OCI-M2 (cell line): ENCODE results near the gene THY1.
"Not testable (repeated sequence)": the region's sequence is repeated elsewhere in the genome, so short reads cannot be mapped to it uniquely, and the experiment has no call there.

Experiments used
- DNase-seq: peaks from one replicate; lab custom pipeline; 2025; ENCODE audit not compliant: unreplicated experiment; lab: John Stamatoyannopoulos, UW

THY1 gene

GRCh38 chr11:119418759-119419158, 4.2 kb downstream of the THY1 start:
- no peak for DNase-seq

GRCh38 chr11:119417726-119418540, 5.0 kb downstream of the THY1 start:
- no peak for DNase-seq

- no peak for DNase-seq
These were observed 6.1 kb downstream of the THY1 start for GRCh38 chr11:119416606-119417580.

GRCh38 chr11:119415966-119416365, 7.0 kb downstream of the THY1 start:
- no peak for DNase-seq

DNA sequence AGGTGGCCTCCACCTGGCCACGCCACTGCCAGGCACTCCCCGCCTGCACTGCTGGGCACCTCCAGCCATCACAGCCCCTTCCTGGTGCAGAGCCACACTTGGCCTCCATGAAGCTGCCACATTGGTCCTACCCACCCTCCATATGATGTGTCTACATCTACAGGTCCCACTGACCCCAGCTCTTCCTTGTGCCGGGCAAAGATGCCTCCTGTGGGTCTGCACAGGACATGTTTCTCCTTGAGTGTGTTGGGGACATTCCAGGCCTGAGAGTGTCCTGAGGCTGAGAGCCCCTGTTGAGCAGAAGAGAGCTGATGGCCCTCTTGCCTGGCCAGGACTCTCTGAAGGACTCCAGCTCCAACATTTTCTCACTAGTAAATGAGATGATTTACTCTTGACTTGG, 7.5 kb downstream of the THY1 start:
- DNase-seq, result no peak

- DNase-seq, result no peak
These were observed 8.2 kb downstream of the THY1 start for GRCh38 chr11:119414734-119415133.

DNA sequence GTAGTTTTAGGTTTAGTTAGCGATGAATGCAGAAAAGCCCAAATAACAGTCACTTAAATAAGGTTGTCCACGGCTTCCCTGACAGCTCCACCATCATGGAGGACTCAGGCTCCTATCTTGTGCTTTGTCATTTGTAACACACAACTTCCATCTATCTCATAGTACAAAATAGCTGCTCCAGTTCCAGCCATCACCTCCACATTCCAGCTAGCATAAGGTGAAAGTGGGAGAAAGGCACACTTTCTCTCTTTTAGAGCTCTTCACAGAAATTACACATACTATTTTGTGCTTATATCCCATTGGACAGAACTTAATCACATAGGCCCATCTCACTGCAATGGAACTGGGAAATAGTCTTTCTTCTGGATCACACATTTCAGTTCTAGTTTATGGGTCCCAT, 8.7 kb downstream of the THY1 start:
- no peak for DNase-seq

- DNase-seq, result no peak
These were observed 10.9 kb downstream of the THY1 start for GRCh38 chr11:119412072-119412471.

DNA sequence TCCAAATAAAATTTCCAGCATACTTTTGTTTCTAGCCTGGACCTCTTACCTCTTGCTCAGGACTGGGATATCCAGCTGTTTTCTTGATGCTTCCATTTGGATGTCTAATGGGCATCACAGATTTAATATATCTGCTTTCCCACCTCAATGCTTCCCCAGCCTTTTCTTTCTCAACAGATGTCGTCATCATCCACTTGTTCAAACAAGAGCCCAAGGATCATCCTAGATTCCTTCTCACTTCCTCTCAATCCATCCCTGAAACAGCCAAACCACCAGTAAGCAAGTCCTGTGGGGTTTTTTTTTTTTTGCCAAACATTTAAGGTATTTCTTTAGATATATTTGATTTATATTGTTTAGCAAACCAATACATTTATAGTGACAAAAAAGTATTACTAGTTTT, 12.5 kb downstream of the THY1 start:
- no peak for DNase-seq

- DNase-seq, result no peak
These were observed 13.2 kb downstream of the THY1 start for GRCh38 chr11:119409731-119410130.

DNA sequence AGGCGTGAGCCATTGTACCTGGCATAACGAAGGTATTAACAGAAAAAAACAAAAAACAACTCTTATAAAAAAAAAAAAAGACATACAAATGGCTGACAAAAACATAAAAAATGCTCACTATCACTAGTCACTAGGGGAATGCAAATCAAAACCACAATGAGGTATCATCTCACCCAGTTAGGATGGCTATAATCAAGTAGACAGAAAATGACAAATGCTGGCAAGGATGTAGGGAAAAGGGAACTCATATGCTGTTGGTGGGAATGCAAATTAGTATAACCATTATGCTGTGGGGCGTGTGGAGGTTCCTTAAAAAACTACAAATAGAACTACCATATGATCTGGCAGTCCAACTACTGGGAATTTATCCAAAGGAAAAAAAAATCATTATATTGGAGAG, 17.0 kb downstream of the THY1 start:
- no peak for DNase-seq

- DNase-seq, result not testable (repeated sequence)
These were observed 17.5 kb downstream of the THY1 start for GRCh38 chr11:119405448-119405847.

DNA sequence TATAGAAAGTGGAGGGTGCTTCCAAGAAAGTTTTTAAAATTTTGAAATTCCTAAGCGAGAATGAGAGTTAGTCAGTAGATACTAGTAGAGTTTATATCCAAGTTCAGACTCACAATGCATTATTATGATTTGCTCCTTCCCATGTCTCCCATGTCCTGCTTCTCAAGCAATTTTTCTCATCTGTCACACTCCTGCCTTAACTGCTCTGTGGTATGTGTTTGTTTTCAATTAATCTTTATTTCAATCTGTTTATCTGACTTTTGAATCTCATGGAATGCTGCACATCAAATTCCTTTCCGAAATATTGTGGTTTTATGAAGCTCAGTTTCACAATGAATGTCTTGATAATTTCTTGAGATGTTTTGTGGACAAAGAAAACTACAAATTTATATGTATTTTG, 18.1 kb downstream of the THY1 start:
- DNase-seq, result no peak

- no peak for DNase-seq
These were observed 20.0 kb downstream of the THY1 start for GRCh38 chr11:119403021-119403420.

- no peak for DNase-seq
These were observed 20.5 kb downstream of the THY1 start for GRCh38 chr11:119402470-119402869.

GRCh38 chr11:119400860-119401259, 22.1 kb downstream of the THY1 start:
- DNase-seq, result no peak

- DNase-seq, result no peak
These were observed 25.2 kb downstream of the THY1 start for GRCh38 chr11:119397740-119398139.

DNA sequence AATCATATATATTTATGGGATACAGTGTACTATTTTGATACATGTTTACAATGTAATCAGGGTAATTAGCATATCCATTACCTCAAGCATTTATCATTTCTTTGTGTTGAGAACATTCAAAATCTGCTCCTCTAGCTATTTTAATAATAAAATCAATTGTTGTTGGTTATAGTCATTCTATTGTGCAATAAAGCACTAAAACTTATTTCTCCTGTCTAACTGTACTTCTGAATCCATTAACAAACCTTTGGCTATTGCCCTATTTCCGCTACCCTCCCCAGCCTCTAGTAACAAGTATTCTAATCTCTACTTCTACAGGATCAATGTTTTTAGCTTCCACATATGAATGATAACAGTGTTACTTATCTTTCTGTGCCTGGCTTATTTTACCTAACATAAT, 26.1 kb downstream of the THY1 start:
- DNase-seq, result no peak

- no peak for DNase-seq
These were observed 31.7 kb downstream of the THY1 start for GRCh38 chr11:119391275-119391674.

DNA sequence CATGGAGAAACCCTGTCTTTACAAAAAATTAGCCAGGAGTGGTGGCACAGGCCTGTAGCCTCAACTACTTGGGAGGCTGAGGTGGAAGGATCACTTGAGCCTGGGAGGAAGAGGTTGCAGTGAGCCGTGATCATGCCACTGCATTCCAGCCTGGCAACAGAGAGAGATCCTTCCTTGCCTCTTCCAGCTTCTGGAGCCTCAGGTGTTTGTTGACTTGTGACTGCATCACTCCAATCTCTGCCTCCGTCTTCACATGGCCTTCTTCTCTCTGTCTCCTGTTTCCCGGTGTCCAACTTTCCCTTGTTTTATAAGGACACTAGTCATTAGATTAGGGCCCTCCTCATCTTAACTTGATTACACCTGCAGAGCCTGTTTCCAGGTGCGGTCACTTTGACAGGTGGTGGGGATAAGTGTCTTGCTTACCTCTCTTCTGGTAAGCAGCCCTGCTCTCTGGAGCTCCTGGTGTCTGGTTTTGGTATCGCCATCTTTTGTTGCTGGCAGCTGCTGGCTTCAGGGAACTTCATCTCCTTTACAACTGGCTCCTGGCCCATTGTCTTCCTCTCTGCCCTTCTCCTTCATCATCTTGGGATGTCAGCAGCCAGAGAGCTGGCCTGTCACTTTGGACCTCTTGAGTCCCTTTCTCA, 33.2 kb downstream of the THY1 start:
- DNase-seq, result no peak

- no peak for DNase-seq
These were observed 34.9 kb downstream of the THY1 start for GRCh38 chr11:119388103-119388502.

- DNase-seq, result no peak
These were observed 38.6 kb downstream of the THY1 start for GRCh38 chr11:119384332-119384731.
